Activated CD4-positive, alpha-beta T cell treated with anti-CD3 and anti-CD28 coated beads, Interleukin-2, amount 10 ng/mL, durations not matched to agents 7 days and 5 days (primary cell): ENCODE measurements around the gene ENAH. TPM values are rescaled to one million over a fixed set of nuclear protein-coding genes. Genes with fewer than 3 reads are reported as not detected.
"Not testable (repeated sequence)": the region's sequence is repeated elsewhere in the genome, so short reads cannot be mapped to it uniquely, and the experiment has no call there.

Source experiments
- CTCF ChIA-PET: fragments of 350-600 bp; sonication (Branson Sonifier 250); formaldehyde crosslinking; loops from one replicate; lab custom pipeline; 2021; ENCODE audit warnings: antibody characterized with exemption; lab: Charles Lee
- POLR2A ChIA-PET: fragments of 350-600 bp; sonication (Branson Sonifier 250); formaldehyde crosslinking; loops from one replicate; lab custom pipeline; 2021; ENCODE audit warnings: antibody characterized with exemption; lab: Charles Lee
- DNase-seq: peaks from one replicate; pipeline ENCODE4 v3.0.0-alpha.2; 2020
- H3K27ac Mint-ChIP-seq: one replicate; pipeline ENCODE4 v1.8.0; 2021; ENCODE audit warnings: mild to moderate bottlenecking, moderate library complexity, mixed read lengths
- H3K27me3 Mint-ChIP-seq: one replicate; pipeline ENCODE4 v1.8.0; 2021; ENCODE audit warnings: mixed read lengths
- H3K36me3 Mint-ChIP-seq: one replicate; pipeline ENCODE4 v1.8.0; 2021; ENCODE audit warnings: low read depth, mixed read lengths
- H3K4me1 Mint-ChIP-seq: one replicate; pipeline ENCODE4 v1.8.0; 2021; ENCODE audit warnings: mixed read lengths
- H3K4me3 Mint-ChIP-seq: one replicate; pipeline ENCODE4 v1.8.0; 2021; ENCODE audit warnings: mild to moderate bottlenecking, moderate library complexity, mixed read lengths
- H3K9me3 Mint-ChIP-seq: one replicate; pipeline ENCODE4 v1.8.0; 2021; ENCODE audit warnings: mixed read lengths
- total RNA-seq, 2 experiments: library from RNA; stranded (reverse); gene quantifications; one replicate each; pipeline ENCODE4 v1.2.3, GENCODE V29; 2021

ENAH gene
- total RNA-seq, 2 experiments from 2014 or later, result not detected

DNA sequence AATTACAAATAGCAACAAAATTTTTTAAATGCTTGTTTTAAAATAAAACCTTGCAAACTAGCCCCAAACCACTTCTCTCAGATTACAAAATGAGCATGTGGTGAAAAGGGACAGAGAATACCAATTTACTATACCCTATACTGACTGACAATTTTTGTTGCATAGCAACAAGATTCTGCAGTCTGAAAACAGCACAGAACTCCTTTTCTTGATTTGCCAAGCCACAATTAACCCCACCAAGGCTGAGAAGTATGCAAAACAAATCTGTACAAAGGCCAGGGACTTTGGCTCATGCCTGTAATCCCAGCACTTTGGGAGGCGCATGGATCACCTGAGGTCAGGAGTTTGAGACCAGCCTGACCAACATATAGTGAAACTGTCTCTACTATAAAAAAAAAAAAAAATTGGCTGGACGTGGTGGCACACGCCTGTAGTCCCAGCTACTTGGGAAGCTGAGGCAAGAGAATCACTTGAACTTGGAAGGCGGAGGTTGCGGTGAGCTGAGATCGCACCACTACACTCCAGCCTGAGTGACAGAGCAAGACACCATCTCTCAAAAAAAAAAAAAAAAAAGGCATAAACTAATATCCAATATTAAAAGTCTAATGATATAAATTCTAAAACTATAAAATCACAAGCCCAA lies 21.8 kb downstream of the ENAH start:
- ChIA-PET CTCF (no interaction called here), POLR2A (no interaction called here)

DNA sequence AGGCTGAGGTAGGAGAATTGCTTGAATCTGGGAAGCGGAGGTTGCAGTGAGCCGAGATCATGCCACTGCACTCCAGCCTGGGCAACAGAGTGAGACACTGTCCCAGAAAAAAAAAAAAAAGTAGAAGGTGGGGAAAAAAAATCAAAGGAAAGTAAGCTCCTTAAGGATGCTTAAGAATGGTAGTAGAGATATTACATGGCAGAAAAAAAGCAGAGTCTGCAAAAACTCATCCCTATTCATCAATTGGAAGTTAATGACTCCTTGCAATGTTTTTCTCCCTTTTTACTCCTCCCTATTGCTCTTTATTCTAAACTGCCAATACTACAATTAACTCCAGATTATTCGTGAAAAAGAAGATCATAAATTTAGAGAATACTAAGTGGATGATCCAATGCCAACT lies 23.4 kb downstream of the ENAH start:
- DNase-seq, result no peak
- Mint-ChIP-seq H3K27me3 (peaks cover 21% of the 10 kb centered on the region), H3K4me1 (no peaks in the 10 kb centered on the region), H3K36me3 (no peaks in the 10 kb centered on the region), H3K27ac (no peak overlapping the region), H3K4me3 (no peak overlapping the region), H3K9me3 (no peaks in the 10 kb centered on the region)
- POLR2A ChIA-PET, result no interaction called here
- CTCF ChIA-PET, result interaction anchor here (0.6 to 0.8 kb wide), 4 partner anchors 108 to 938 kb away, joined by 3 to 7 read pairs (median 3); no protein-coding TSS in a partner anchor

More for the DNA sequence above, 21.8 kb downstream of the ENAH start:
- DNase-seq, result no peak
- Mint-ChIP-seq H3K27ac (no peak overlapping the region), H3K36me3 (no peaks in the 10 kb centered on the region), H3K9me3 (no peaks in the 10 kb centered on the region), H3K4me3 (no peak overlapping the region), H3K27me3 (peaks cover 22% of the 10 kb centered on the region), H3K4me1 (no peaks in the 10 kb centered on the region)

DNA sequence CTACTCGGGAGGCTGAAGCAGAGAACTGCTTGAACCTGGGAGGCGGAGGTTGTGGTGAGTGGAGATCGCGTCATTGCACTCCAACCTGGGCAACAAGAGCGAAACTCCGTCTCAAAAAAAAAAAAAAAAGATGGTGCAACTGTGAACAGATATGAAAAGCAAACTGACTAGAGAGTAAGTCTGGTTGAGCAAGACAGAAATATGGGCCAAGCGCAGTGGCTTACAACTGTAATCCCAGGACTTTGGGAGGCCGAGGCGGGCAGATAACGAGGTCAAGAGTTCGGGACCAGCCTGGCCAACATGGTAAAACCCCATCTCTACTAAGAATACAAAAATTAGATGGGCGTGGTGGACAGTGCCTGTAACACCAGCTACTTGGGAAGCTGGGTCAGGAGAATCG lies 24.1 kb downstream of the ENAH start:
- H3K4me1 Mint-ChIP-seq, H3K27ac Mint-ChIP-seq, POLR2A ChIA-PET, DNase-seq, H3K36me3 Mint-ChIP-seq, H3K9me3 Mint-ChIP-seq, H3K4me3 Mint-ChIP-seq: not testable (repeated sequence)
- CTCF ChIA-PET, result interaction anchor here (0.6 to 0.8 kb wide), 2 partner anchors 109 to 158 kb away, joined by 3 to 4 read pairs; no protein-coding TSS in a partner anchor
- peaks cover 19% of the 10 kb centered on the region for H3K27me3 Mint-ChIP-seq

DNA sequence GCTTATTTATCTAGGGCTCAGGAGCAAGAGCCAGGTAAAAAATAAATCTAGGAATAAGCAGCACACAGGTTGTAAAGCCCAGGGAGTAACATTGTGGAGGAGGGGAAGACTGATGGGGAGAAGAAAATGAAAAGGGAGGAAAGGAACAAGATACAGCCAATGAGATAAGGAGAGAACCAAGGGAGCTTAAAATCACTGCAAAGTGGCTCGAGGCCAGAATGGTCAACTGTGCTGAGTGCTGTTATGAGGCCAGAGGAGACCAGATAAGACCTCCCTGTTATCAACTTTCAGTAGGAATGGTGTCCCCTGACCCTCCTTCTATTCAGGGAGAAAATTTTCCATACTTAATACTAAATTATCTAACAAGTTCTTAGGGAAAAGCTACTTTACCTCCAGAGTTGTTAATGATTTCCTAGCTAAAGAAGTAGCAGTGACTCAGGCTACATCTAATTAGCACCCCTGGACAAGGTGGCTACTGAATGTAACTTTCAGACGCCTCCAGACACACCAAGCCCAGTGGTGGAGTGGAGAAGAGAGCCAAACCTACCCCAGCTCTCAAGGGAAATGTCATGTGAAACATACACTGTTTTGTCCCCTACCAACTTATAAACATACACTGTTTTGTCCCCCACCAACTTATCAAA lies 25.5 kb downstream of the ENAH start:
- ChIA-PET CTCF (interaction anchor here (0.5 kb wide), 1 partner anchor 28 kb away, joined by 3 read pairs; no protein-coding TSS in a partner anchor), POLR2A (no interaction called here)
- DNase-seq, result no peak
- H3K4me3 Mint-ChIP-seq, result no peak overlapping the region
- H3K4me1 Mint-ChIP-seq, result no peaks in the 10 kb centered on the region
- H3K27ac Mint-ChIP-seq, result no peak overlapping the region
- H3K36me3 Mint-ChIP-seq, result no peaks in the 10 kb centered on the region
- H3K27me3 Mint-ChIP-seq, result peaks cover 16% of the 10 kb centered on the region
- H3K9me3 Mint-ChIP-seq, result no peaks in the 10 kb centered on the region

DNA sequence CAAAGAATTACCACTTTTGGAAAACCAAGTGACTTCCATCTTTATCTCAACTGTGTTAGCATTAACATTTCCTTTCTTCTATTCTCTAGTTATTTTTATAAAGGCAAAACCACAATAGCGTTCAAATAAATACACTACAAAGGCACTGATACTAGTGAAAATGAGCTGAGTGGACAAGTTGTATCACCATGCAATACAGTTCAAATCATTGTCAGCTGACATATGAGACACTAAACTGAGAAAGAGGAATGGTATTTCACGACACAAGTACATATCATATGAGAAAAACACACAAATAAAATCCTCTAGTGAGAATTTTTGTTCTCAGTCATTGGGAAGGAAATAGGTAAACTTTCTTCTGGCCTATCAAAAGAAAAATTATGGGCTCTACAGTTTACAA lies 26.2 kb downstream of the ENAH start:
- no peak overlapping the region for H3K27ac Mint-ChIP-seq
- no peak for DNase-seq
- POLR2A ChIA-PET, result no interaction called here
- no peaks in the 10 kb centered on the region for H3K9me3 Mint-ChIP-seq
- CTCF ChIA-PET, result no interaction called here
- H3K27me3 Mint-ChIP-seq, result peaks cover 16% of the 10 kb centered on the region
- no peaks in the 10 kb centered on the region for H3K36me3 Mint-ChIP-seq
- no peak overlapping the region for H3K4me3 Mint-ChIP-seq
- H3K4me1 Mint-ChIP-seq, result no peaks in the 10 kb centered on the region

DNA sequence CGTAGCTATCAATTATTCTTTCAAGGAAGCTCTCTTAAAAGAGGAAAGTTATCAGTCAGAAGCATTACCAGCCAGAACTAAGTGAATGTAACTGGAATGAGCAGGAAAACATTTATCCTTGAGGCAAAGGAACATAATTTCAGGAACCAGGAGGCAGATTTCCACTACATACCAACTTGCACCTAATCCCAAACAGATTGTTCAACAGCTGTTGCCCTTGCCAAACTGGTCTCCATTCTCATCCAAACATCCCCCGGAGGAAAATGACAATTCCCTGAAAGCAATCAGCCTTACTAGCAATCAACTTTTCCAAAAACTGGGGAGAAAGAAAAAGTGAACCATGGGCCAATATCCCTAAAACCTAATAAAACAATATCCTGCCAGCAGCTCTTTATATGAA lies 35.0 kb downstream of the ENAH start:
- Mint-ChIP-seq H3K4me3 (no peak overlapping the region), H3K9me3 (no peaks in the 10 kb centered on the region), H3K36me3 (no peaks in the 10 kb centered on the region), H3K27me3 (no peaks in the 10 kb centered on the region), H3K4me1 (no peaks in the 10 kb centered on the region), H3K27ac (no peak overlapping the region)
- POLR2A ChIA-PET, result no interaction called here
- DNase-seq, result no peak
- CTCF ChIA-PET, result no interaction called here

DNA sequence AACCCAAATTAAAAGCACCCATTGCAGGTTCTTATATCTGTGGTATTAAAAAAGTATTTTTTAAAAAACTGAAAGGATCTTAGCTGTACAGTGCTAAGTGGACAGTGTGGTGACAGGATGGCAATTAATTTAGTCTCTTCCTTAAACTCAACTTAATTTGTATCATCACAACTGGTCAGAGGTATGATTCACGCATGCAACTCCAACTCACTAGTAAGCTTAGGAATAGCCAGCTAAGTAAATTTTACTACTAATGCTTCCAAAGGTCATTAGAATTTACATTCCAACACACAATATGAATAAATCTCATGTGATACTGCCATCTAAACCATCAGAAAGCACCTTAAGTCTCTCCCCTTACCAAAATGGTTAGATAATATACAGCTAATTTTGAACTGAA lies 35.4 kb downstream of the ENAH start:
- H3K27me3 Mint-ChIP-seq, result no peaks in the 10 kb centered on the region
- DNase-seq, result no peak
- H3K36me3 Mint-ChIP-seq, result no peaks in the 10 kb centered on the region
- CTCF ChIA-PET, result no interaction called here
- no peaks in the 10 kb centered on the region for H3K9me3 Mint-ChIP-seq
- no peak overlapping the region for H3K4me3 Mint-ChIP-seq
- POLR2A ChIA-PET, result no interaction called here
- H3K4me1 Mint-ChIP-seq, result no peaks in the 10 kb centered on the region
- H3K27ac Mint-ChIP-seq, result no peak overlapping the region

DNA sequence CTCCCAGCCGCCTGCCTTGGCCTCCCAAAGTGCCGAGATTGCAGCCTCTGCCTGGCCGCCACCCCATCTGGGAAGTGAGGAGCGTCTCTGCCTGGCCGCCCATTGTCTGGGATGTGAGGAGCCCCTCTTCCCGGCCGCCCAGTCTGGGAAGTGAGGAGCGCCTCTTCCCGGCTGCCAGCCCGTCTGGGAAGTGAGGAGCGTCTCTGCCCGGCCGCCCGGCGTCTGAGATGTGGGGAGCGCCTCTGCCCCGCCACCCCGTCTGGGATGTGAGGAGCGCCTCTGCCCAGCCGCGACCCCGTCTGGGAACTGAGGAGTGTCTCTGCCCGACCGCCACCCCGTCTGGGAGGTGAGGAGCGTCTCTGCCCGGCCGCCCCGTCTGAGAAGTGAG lies 37.5 kb downstream of the ENAH start:
- H3K4me1 Mint-ChIP-seq, H3K4me3 Mint-ChIP-seq, POLR2A ChIA-PET, H3K36me3 Mint-ChIP-seq, DNase-seq, H3K27me3 Mint-ChIP-seq, H3K27ac Mint-ChIP-seq, H3K9me3 Mint-ChIP-seq: not testable (repeated sequence)
- CTCF ChIA-PET, result interaction anchor here (0.6 kb wide), 1 partner anchor 105 kb away, joined by 6 read pairs; no protein-coding TSS in a partner anchor

DNA sequence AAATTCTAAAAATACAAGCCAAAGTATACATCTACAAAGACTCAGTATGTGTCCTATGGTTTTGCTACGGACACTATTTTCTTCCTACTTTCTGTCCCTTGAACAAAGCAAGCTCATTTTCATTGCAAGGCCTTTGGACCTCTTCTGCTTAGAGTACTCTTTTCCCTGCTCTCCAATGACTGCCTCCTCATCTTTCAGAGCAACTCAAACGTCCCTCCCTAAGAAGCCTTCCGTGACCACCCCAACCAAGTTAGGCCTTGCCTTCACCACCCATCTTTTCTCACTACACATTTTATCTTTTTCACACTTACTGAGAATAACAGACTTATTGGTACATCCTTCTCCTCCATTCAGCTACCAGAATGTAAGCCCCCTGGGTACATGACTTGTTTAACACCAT lies 39.9 kb downstream of the ENAH start:
- no peak overlapping the region for H3K4me3 Mint-ChIP-seq
- DNase-seq, result no peak
- H3K9me3 Mint-ChIP-seq, result no peaks in the 10 kb centered on the region
- peaks cover 1% of the 10 kb centered on the region for H3K27me3 Mint-ChIP-seq
- ChIA-PET POLR2A (no interaction called here), CTCF (interaction anchor here (0.6 kb wide), 1 partner anchor 130 kb away, joined by 4 read pairs; no protein-coding TSS in a partner anchor)
- H3K27ac Mint-ChIP-seq, result no peak overlapping the region
- no peaks in the 10 kb centered on the region for H3K36me3 Mint-ChIP-seq
- no peaks in the 10 kb centered on the region for H3K4me1 Mint-ChIP-seq

DNA sequence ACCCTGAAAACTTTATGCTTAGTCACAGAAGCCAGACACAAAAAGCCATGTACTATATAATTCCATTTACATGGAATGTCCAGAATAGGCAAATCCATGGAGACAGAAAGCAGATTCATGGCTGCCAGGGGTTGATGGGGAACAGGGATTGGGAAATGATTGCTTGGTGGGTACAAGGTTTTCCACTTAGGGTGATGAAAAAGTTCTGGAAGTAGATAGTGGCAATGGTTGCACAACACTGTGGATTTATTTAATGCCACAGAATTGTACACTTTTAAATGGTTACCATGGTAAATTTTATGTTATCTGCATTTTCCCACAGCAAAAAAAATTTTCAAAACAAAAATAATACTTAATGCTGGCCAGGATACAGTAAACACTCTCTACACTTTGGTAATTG lies 40.6 kb downstream of the ENAH start:
- Mint-ChIP-seq H3K27ac (no peak overlapping the region), H3K27me3 (peaks cover 4% of the 10 kb centered on the region), H3K4me3 (no peak overlapping the region), H3K4me1 (no peaks in the 10 kb centered on the region), H3K9me3 (no peaks in the 10 kb centered on the region), H3K36me3 (no peaks in the 10 kb centered on the region)
- DNase-seq, result no peak
- POLR2A ChIA-PET, result no interaction called here
- CTCF ChIA-PET, result interaction anchor here (0.7 kb wide), 1 partner anchor 112 kb away, joined by 3 read pairs; no protein-coding TSS in a partner anchor

DNA sequence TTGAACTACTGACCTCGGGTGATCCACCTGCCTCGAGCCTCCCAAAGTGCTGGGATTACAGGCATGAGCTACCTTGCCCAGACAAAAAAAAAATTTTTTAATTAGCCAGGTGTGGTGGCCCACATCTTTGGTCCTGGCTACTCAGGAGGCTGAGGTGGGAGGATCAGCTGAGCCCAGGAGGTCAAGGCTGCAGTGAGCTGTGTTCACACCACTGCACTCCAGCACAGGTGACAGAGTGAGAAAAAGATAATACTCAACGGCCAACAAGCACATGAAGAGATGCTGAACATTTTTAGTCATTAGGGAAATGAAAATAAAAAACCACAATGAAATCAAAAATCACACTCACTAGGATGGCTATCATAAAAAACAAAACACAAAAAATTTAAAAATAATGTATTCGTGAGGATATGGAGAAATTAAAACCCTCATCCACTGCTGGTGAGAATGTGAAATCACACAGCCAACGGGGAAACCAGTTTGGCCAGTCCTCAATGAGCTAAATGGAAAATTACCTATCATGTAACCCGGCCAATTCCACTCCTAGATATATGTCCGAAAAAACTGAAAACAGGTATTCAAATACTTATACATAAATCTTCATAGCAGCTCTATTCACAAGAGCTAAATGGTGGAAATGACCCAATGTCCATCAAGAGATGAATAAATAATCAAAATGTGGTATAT lies 41.2 kb downstream of the ENAH start:
- H3K4me1 Mint-ChIP-seq, result no peaks in the 10 kb centered on the region
- H3K27ac Mint-ChIP-seq, result no peak overlapping the region
- H3K4me3 Mint-ChIP-seq, result no peak overlapping the region
- ChIA-PET POLR2A (no interaction called here), CTCF (interaction anchor here (0.7 kb wide), 1 partner anchor 112 kb away, joined by 3 read pairs; no protein-coding TSS in a partner anchor)
- peaks cover 4% of the 10 kb centered on the region for H3K27me3 Mint-ChIP-seq
- DNase-seq, result no peak
- H3K9me3 Mint-ChIP-seq, result no peaks in the 10 kb centered on the region
- H3K36me3 Mint-ChIP-seq, result no peaks in the 10 kb centered on the region

DNA sequence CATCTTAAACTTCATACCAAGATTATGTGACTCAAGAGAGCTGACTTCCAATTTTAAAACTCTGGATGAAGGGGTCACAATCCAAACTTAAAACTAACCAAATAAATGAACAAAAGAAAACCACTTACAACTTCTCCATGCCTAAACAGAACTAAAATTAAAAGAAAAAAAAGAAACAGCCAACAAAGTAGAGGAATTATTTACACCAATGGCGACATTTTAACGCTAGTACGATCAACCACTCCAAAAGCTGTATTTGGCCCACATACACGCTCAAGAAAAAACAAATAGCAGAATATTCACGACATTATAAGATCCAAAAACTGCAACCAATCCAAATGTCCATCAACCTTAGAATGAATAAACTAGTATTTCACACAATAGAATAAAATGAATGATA lies 42.4 kb downstream of the ENAH start:
- Mint-ChIP-seq H3K27ac (no peak overlapping the region), H3K27me3 (peaks cover 4% of the 10 kb centered on the region), H3K9me3 (no peaks in the 10 kb centered on the region), H3K4me3 (no peak overlapping the region), H3K4me1 (no peaks in the 10 kb centered on the region), H3K36me3 (no peaks in the 10 kb centered on the region)
- no peak for DNase-seq
- CTCF ChIA-PET, result no interaction called here
- POLR2A ChIA-PET, result no interaction called here
